ENCODE measurements around the gene TNFRSF14.

The TNFRSF14 gene

GRCh38 chr1:2591581-2592261, 35.5 kb downstream of the TNFRSF14 start:
- no peak overlapping the region for H3K4me3 ChIP-seq (ENCODE audit: control insufficient read depth, low read depth, low read length)
- TF ChIP-seq CTCF (IDR thresholded peaks at IDR 0.05; ENCODE audit: control insufficient read depth, insufficient read depth, low read depth, low read length, missing control alignments) = no peak
- DNase-seq (ENCODE audit: low read depth) = no peak

GRCh38 chr1:2592672-2593071, 36.5 kb downstream of the TNFRSF14 start:
- TF ChIP-seq CTCF (IDR thresholded peaks at IDR 0.05; ENCODE audit: control insufficient read depth, insufficient read depth, low read depth, low read length, missing control alignments) = no peak
- no peak overlapping the region for H3K4me3 ChIP-seq (ENCODE audit: control insufficient read depth, low read depth, low read length)

GRCh38 chr1:2593251-2593878, 37.2 kb downstream of the TNFRSF14 start:
- DNase-seq (ENCODE audit: low read depth) = no peak
- TF ChIP-seq CTCF (IDR thresholded peaks at IDR 0.05; ENCODE audit: control insufficient read depth, insufficient read depth, low read depth, low read length, missing control alignments) = no peak
- no peak overlapping the region for H3K4me3 ChIP-seq (ENCODE audit: control insufficient read depth, low read depth, low read length)

More at GRCh38 chr1:2592672-2593071, 36.5 kb downstream of the TNFRSF14 start:
- DNase-seq (ENCODE audit: low read depth) = no peak

- no peak overlapping the region; the same call in 1 of the 2 replicates for H3K4me3 ChIP-seq (ENCODE audit: control insufficient read depth, low read depth, low read length)
- DNase-seq (ENCODE audit: low read depth) = no peak
- no peak for TF ChIP-seq CTCF (IDR thresholded peaks at IDR 0.05; ENCODE audit: control insufficient read depth, insufficient read depth, low read depth, low read length, missing control alignments)
These were observed 38.0 kb downstream of the TNFRSF14 start for GRCh38 chr1:2594001-2594640.

GRCh38 chr1:2594641-2595131, 38.5 kb downstream of the TNFRSF14 start:
- no peak for DNase-seq (ENCODE audit: low read depth)
- no peak for TF ChIP-seq CTCF (IDR thresholded peaks at IDR 0.05; ENCODE audit: control insufficient read depth, insufficient read depth, low read depth, low read length, missing control alignments)
- H3K4me3 ChIP-seq (ENCODE audit: control insufficient read depth, low read depth, low read length) = no peak overlapping the region

- DNase-seq (ENCODE audit: low read depth) = no peak
- H3K4me3 ChIP-seq (ENCODE audit: control insufficient read depth, low read depth, low read length) = no peak overlapping the region
- TF ChIP-seq CTCF (IDR thresholded peaks at IDR 0.05; ENCODE audit: control insufficient read depth, insufficient read depth, low read depth, low read length, missing control alignments) = no peak
These were observed 39.2 kb downstream of the TNFRSF14 start for GRCh38 chr1:2595261-2595811.

Measured in AG09309 (cell line).